Measurements from ENCODE around the gene OXER1. TPM values are rescaled to one million over a fixed set of nuclear protein-coding genes. Genes with fewer than 3 reads are reported as not detected.
"Not testable (repeated sequence)": the region's sequence is repeated elsewhere in the genome, so short reads cannot be mapped to it uniquely, and the experiment has no call there.

OXER1 gene
- polyA plus RNA-seq, 2 donors = 0.48 to 2.5 TPM

DNA sequence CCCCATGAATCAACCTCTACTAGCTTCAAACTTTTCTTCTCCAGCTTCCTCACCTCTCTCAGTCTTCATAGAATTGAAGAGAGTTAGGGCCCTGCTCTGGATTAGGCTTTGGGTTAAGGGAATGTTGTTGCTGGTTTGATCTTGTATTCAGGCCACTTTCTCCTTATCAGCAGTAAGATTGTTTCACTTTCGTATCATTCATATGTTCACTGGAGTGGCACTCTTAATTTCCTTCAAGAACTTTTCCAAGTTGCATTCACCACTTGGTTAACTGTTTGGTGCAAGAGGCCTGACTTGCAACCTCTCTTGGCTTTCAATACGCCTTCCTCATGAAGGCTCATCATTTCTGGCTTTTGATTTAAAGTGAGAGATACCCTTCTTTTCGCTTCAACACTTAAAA is 22.8 kb downstream of the OXER1 start:
- Histone ChIP-seq H3K27me3 (ENCODE audit: control insufficient read depth in 1 of 2, insufficient read depth in 2 of 2, low read length in 2 of 2) (no peaks in the 10 kb centered on the region), H3K27ac (ENCODE audit: low read depth in 2 of 2, low read length in 1 of 2) (no peak overlapping the region), H3K4me3 (ENCODE audit: low read depth in 1 of 2, low read length in 2 of 2) (no peak overlapping the region), H3K4me1 (ENCODE audit: control insufficient read depth in 2 of 2, insufficient read depth in 2 of 2, low read length in 1 of 2) (peaks cover 0 to 4% of the 10 kb centered on the region in 2 donors), H3K9me3 (ENCODE audit: control insufficient read depth in 2 of 2, insufficient read depth in 1 of 2, low read depth in 1 of 2, low read length in 1 of 2) (peaks cover 0 to 1% of the 10 kb centered on the region in 2 donors), H3K36me3 (ENCODE audit: control insufficient read depth in 2 of 2, insufficient read depth in 2 of 2, low read length in 1 of 2) (peaks cover 7 to 8% of the 10 kb centered on the region in 2 donors)
- 84 to 92% methylated on average over 3 of the region's 3 CpGs for WGBS, 2 donors

DNA sequence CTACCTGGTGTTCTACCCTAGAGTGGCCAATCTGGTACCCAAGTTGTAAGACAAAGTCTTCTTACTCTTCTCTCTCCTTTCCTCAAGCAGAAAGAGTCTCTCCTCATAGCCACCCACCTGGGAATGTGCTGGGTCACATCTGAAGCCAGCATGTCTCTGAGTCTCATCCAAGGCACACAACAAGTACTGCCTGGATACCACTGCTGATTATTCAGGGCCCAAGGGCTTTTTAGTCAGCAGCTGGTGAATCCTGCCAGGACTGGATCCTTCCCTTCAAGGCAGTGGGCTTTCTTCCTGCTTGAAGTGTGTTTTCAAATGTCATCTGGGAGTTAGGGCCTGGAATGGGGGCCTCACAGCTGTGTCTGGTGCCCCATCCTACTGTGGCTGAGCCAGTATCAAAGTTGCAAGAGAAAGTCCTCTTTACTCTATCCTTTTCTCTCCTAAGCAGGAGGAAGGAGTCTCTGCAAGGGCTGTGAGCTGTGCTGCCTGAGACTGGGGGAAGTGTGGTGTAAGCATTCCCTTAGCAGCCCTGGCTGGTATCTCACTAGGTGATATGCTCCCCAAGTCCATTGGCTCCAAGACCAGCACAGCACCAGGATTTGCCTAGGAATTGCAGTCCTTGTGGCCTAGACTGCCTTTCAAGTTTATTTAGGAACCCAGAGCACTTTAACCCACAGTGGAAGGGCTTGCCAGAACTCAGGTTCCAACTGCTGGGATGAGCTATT is 27.2 kb downstream of the OXER1 start:
- no peak overlapping the region for H3K27ac ChIP-seq (ENCODE audit: low read depth in 2 of 2, low read length in 1 of 2)
- peaks cover 8 to 10% of the 10 kb centered on the region in 2 donors for H3K36me3 ChIP-seq (ENCODE audit: control insufficient read depth in 2 of 2, insufficient read depth in 2 of 2, low read length in 1 of 2)

DNA sequence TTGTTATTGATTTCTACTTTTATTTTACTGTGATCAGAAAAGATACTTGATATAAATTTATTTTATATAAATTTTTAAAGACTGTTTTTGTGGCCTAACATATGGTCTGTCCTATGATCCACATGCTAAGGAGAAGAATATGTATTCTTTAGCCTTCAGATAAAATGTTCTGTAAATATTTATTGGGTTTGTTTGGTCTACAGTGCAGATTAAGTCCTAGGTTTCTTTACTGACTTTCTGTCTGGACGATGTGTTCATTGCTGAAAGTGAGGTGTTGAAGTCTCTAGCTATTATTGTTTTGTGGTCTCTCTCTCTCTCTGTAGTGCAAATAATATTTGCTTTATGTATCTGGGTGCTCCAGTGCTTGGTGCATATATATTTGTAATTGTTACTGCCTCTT is 30.1 kb downstream of the OXER1 start:
- H3K9me3 ChIP-seq (ENCODE audit: control insufficient read depth in 2 of 2, insufficient read depth in 1 of 2, low read depth in 1 of 2, low read length in 1 of 2) = peaks cover 0 to 1% of the 10 kb centered on the region in 2 donors
- H3K27me3 ChIP-seq (ENCODE audit: control insufficient read depth in 1 of 2, insufficient read depth in 2 of 2, low read length in 2 of 2) = no peaks in the 10 kb centered on the region
- no peak overlapping the region for H3K27ac ChIP-seq (ENCODE audit: low read depth in 2 of 2, low read length in 1 of 2)
- 79 to 80% methylated on average over 1 of the region's 1 CpG for WGBS, 2 donors
- no peaks in the 10 kb centered on the region for H3K4me1 ChIP-seq (ENCODE audit: control insufficient read depth in 2 of 2, insufficient read depth in 2 of 2, low read length in 1 of 2)
- H3K36me3 ChIP-seq (ENCODE audit: control insufficient read depth in 2 of 2, insufficient read depth in 2 of 2, low read length in 1 of 2) = peaks cover 4 to 10% of the 10 kb centered on the region in 2 donors
- no peak overlapping the region for H3K4me3 ChIP-seq (ENCODE audit: low read depth in 1 of 2, low read length in 2 of 2)

More for the DNA sequence above, 27.2 kb downstream of the OXER1 start:
- Histone ChIP-seq H3K9me3 (ENCODE audit: control insufficient read depth in 2 of 2, insufficient read depth in 1 of 2, low read depth in 1 of 2, low read length in 1 of 2) (peaks cover 0 to 1% of the 10 kb centered on the region in 2 donors), H3K4me3 (ENCODE audit: low read depth in 1 of 2, low read length in 2 of 2) (no peak overlapping the region), H3K4me1 (ENCODE audit: control insufficient read depth in 2 of 2, insufficient read depth in 2 of 2, low read length in 1 of 2) (no peaks in the 10 kb centered on the region), H3K27me3 (ENCODE audit: control insufficient read depth in 1 of 2, insufficient read depth in 2 of 2, low read length in 2 of 2) (no peaks in the 10 kb centered on the region)

GRCh38 chr2:42731316-42731715 is 32.6 kb downstream of the OXER1 start:
- H3K4me3 ChIP-seq (ENCODE audit: low read depth in 1 of 2, low read length in 2 of 2); H3K4me1 ChIP-seq (ENCODE audit: control insufficient read depth in 2 of 2, insufficient read depth in 2 of 2, low read length in 1 of 2); H3K36me3 ChIP-seq (ENCODE audit: control insufficient read depth in 2 of 2, insufficient read depth in 2 of 2, low read length in 1 of 2); H3K27me3 ChIP-seq (ENCODE audit: control insufficient read depth in 1 of 2, insufficient read depth in 2 of 2, low read length in 2 of 2); H3K27ac ChIP-seq (ENCODE audit: low read depth in 2 of 2, low read length in 1 of 2); H3K9me3 ChIP-seq (ENCODE audit: control insufficient read depth in 2 of 2, insufficient read depth in 1 of 2, low read depth in 1 of 2, low read length in 1 of 2): not testable (repeated sequence)
- WGBS, 2 donors = 95 to 96% methylated on average over 4 of the region's 4 CpGs

- H3K4me1 ChIP-seq (ENCODE audit: control insufficient read depth in 2 of 2, insufficient read depth in 2 of 2, low read length in 1 of 2) = peaks cover 0 to 2% of the 10 kb centered on the region in 2 donors
- no peak overlapping the region for H3K4me3 ChIP-seq (ENCODE audit: low read depth in 1 of 2, low read length in 2 of 2)
- peaks cover 0 to 3% of the 10 kb centered on the region in 2 donors for H3K36me3 ChIP-seq (ENCODE audit: control insufficient read depth in 2 of 2, insufficient read depth in 2 of 2, low read length in 1 of 2)
- no peaks in the 10 kb centered on the region for H3K27me3 ChIP-seq (ENCODE audit: control insufficient read depth in 1 of 2, insufficient read depth in 2 of 2, low read length in 2 of 2)
- WGBS, 2 donors = 94 to 97% methylated on average over 2 of the region's 2 CpGs
- H3K9me3 ChIP-seq (ENCODE audit: control insufficient read depth in 2 of 2, insufficient read depth in 1 of 2, low read depth in 1 of 2, low read length in 1 of 2) = no peaks in the 10 kb centered on the region
- no peak overlapping the region for H3K27ac ChIP-seq (ENCODE audit: low read depth in 2 of 2, low read length in 1 of 2)
Observed at GRCh38 chr2:42726680-42727079, 37.3 kb downstream of the OXER1 start.

DNA sequence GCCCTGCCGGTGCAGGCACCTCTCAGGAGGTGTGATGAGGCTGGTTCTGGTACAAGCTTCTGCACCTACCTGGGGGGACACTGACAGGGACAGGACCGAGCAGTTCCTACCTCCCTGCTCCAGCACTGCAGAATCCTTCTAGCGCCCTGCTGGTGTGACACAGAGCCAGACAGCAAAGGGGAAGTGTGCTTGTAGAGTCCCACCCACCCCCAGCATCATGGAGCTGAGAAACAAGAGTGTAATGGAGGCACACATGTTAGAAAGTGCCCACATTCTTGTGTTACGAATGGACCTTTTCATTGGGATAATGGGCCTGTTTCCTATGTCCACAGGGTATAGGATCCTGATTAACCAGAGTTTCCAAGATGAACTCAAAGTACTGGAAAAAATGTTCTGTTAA is 38.3 kb downstream of the OXER1 start:
- Histone ChIP-seq H3K36me3 (ENCODE audit: control insufficient read depth in 2 of 2, insufficient read depth in 2 of 2, low read length in 1 of 2) (peaks cover 0 to 3% of the 10 kb centered on the region in 2 donors), H3K4me3 (ENCODE audit: low read depth in 1 of 2, low read length in 2 of 2) (no peak overlapping the region), H3K27ac (ENCODE audit: low read depth in 2 of 2, low read length in 1 of 2) (no peak overlapping the region), H3K9me3 (ENCODE audit: control insufficient read depth in 2 of 2, insufficient read depth in 1 of 2, low read depth in 1 of 2, low read length in 1 of 2) (no peaks in the 10 kb centered on the region), H3K27me3 (ENCODE audit: control insufficient read depth in 1 of 2, insufficient read depth in 2 of 2, low read length in 2 of 2) (no peaks in the 10 kb centered on the region), H3K4me1 (ENCODE audit: control insufficient read depth in 2 of 2, insufficient read depth in 2 of 2, low read length in 1 of 2) (peaks cover 0 to 2% of the 10 kb centered on the region in 2 donors)
- WGBS, 2 donors = 85 to 90% methylated on average over 4 of the region's 4 CpGs

DNA sequence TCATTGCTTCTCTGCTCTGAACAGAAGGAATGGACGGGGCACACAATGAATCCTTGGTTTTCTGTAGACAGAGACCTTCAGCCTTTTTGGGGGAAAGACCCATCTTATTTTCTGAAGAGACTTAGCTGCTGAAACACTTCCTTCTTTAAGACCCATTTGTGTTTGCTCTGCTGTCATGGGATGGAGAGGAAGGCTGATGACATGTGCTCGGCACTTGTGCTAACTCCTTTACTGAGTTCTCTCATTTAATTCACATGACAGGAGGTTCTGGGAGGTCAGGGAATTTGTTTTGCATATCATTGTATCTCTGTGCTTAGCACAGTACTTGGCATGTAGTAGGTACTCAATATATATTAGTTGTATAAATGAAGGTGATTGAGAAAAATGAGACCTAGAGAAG is 39.0 kb downstream of the OXER1 start:
- Histone ChIP-seq H3K36me3 (ENCODE audit: control insufficient read depth in 2 of 2, insufficient read depth in 2 of 2, low read length in 1 of 2) (peaks cover 0 to 3% of the 10 kb centered on the region in 2 donors), H3K27ac (ENCODE audit: low read depth in 2 of 2, low read length in 1 of 2) (no peak overlapping the region), H3K27me3 (ENCODE audit: control insufficient read depth in 1 of 2, insufficient read depth in 2 of 2, low read length in 2 of 2) (no peaks in the 10 kb centered on the region), H3K4me3 (ENCODE audit: low read depth in 1 of 2, low read length in 2 of 2) (no peak overlapping the region), H3K4me1 (ENCODE audit: control insufficient read depth in 2 of 2, insufficient read depth in 2 of 2, low read length in 1 of 2) (peaks cover 0 to 2% of the 10 kb centered on the region in 2 donors), H3K9me3 (ENCODE audit: control insufficient read depth in 2 of 2, insufficient read depth in 1 of 2, low read depth in 1 of 2, low read length in 1 of 2) (no peaks in the 10 kb centered on the region)
- WGBS, 2 donors = 95 to 96% methylated on average over 2 of the region's 2 CpGs

GRCh38 chr2:42723465-42723864 is 40.5 kb downstream of the OXER1 start:
- Histone ChIP-seq H3K27ac (ENCODE audit: low read depth in 2 of 2, low read length in 1 of 2) (no peak overlapping the region), H3K9me3 (ENCODE audit: control insufficient read depth in 2 of 2, insufficient read depth in 1 of 2, low read depth in 1 of 2, low read length in 1 of 2) (no peaks in the 10 kb centered on the region), H3K4me1 (ENCODE audit: control insufficient read depth in 2 of 2, insufficient read depth in 2 of 2, low read length in 1 of 2) (peaks cover 0 to 2% of the 10 kb centered on the region in 2 donors), H3K4me3 (ENCODE audit: low read depth in 1 of 2, low read length in 2 of 2) (no peak overlapping the region), H3K36me3 (ENCODE audit: control insufficient read depth in 2 of 2, insufficient read depth in 2 of 2, low read length in 1 of 2) (peaks cover 0 to 3% of the 10 kb centered on the region in 2 donors), H3K27me3 (ENCODE audit: control insufficient read depth in 1 of 2, insufficient read depth in 2 of 2, low read length in 2 of 2) (no peaks in the 10 kb centered on the region)

DNA sequence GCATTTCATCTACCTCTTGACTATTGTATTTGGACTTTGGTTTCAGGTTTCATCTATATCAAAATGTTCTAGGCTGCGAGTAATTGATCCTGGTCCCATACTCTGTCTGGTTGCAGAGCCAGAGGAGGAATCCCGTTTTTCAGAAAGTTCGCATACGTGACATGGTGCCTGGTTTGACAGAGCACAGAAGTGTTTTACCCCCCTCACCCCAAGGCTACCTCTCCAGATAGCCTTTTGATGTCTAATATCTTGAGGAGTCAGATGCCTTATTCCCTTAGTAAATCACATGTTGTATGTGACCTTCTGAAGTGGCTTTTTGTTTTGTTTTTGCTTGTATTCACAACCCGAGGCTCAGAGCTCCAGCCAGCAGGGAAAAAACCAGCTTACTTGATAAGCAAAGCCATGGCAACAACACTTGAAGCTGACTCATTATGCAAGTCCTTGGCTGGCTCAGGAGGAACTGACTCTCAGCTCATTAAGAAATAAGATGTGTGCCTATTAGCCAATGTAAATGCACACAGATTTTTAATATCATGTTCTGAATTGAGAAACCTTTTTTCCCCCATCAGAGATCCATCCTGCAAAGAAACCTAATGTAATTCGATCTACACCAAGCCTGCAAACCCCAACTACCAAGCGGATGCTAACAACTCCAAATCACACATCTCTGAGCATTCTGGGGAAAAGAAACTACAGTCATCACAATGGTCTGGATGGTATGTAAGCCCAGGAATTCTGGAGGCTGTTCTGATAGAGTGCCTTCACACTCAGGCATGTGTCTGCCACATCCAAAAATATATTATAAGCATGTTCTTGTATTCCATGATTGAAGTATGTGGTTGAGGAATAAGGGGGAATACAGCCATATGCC is 41.4 kb downstream of the OXER1 start:
- peak overlapping the region in 1 of 2 donors; percentile 53 for H3K27ac ChIP-seq (ENCODE audit: low read depth in 2 of 2, low read length in 1 of 2)
- no peaks in the 10 kb centered on the region for H3K27me3 ChIP-seq (ENCODE audit: control insufficient read depth in 1 of 2, insufficient read depth in 2 of 2, low read length in 2 of 2)
- peaks cover 0 to 3% of the 10 kb centered on the region in 2 donors for H3K36me3 ChIP-seq (ENCODE audit: control insufficient read depth in 2 of 2, insufficient read depth in 2 of 2, low read length in 1 of 2)
- WGBS, 2 donors = 45 to 47% methylated on average over 7 of the region's 7 CpGs
- no peak overlapping the region for H3K4me3 ChIP-seq (ENCODE audit: low read depth in 1 of 2, low read length in 2 of 2)
- no peaks in the 10 kb centered on the region for H3K9me3 ChIP-seq (ENCODE audit: control insufficient read depth in 2 of 2, insufficient read depth in 1 of 2, low read depth in 1 of 2, low read length in 1 of 2)
- H3K4me1 ChIP-seq (ENCODE audit: control insufficient read depth in 2 of 2, insufficient read depth in 2 of 2, low read length in 1 of 2) = peaks cover 0 to 2% of the 10 kb centered on the region in 2 donors
